Peyer's patch (tissue), 4 donors: ENCODE measurements around the gene BMPER. TPM values are rescaled to one million over a fixed set of nuclear protein-coding genes. Genes with fewer than 3 reads are reported as not detected.
A peak's percentile ranks its signal among the peaks of the same experiment; 100 is the strongest.

Experiments
- DNase-seq, 3 donors: peaks; one replicate each; pipeline ENCODE4 v3.0.0-alpha.2; 2017 to 2019
- H3K27ac ChIP-seq, 4 donors: fragments of 200-600 bp; sonication (generic); one replicate each; pipeline ENCODE4 v1.5.1; 2016 to 2019
- H3K27me3 ChIP-seq, 2 donors: fragments of 200-600 bp; sonication (generic); one replicate each; pipeline ENCODE4 v1.5.1; 2019
- H3K36me3 ChIP-seq, 3 donors: fragments of 200-600 bp; sonication (generic); one replicate each; pipeline ENCODE4 v1.5.1; 2016 to 2019
- H3K4me1 ChIP-seq, 4 donors: fragments of 200-600 bp; sonication (generic); one replicate each; pipeline ENCODE4 v1.5.1; 2016 to 2019
- H3K4me3 ChIP-seq, 4 donors: fragments of 200-600 bp; sonication (generic); 1 replicate in 3 of 4; 2 replicates in 1 of 4; pipeline ENCODE4 v1.5.1; 2016 to 2019; ENCODE audit warnings: mild to moderate bottlenecking in 1 of 4
- H3K9me3 ChIP-seq, 4 donors: fragments of 200-600 bp; sonication (generic); one replicate each; pipeline ENCODE4 v1.5.1; 2016 to 2019; ENCODE audit warnings: mild to moderate bottlenecking in 1 of 4
- POLR2A ChIP-seq, 2 donors: fragments of 450-650 bp; IDR thresholded peaks; one replicate each; pipeline ENCODE4 v1.5.1; 2017; ENCODE audit warnings: antibody characterized with exemption in 2 of 2, mild to moderate bottlenecking in 2 of 2, moderate library complexity in 2 of 2
- total RNA-seq, 4 donors: library from RNA; depleted of rRNA; stranded (reverse); fragments of >200 nt; gene quantifications; one replicate each; pipeline ENCODE4 v1.1.0, GENCODE V29; 2016
- TF ChIP-seq, protein P1 (sequence below), 6 experiments: fragments of 450-650 bp in 4 of 6; fragments of 200-600 bp in 2 of 6; sonication (generic) in 1 of 6; IDR thresholded peaks; one replicate each; pipeline ENCODE4 v1.5.1; 2017 to 2019; ENCODE audit warnings: antibody characterized with exemption in 6 of 6, mild to moderate bottlenecking in 3 of 6, moderate library complexity in 1 of 6

BMPER gene
- total RNA-seq, 4 donors from 2014 or later: 4.0 to 50.3 (median 17.6) TPM

DNA sequence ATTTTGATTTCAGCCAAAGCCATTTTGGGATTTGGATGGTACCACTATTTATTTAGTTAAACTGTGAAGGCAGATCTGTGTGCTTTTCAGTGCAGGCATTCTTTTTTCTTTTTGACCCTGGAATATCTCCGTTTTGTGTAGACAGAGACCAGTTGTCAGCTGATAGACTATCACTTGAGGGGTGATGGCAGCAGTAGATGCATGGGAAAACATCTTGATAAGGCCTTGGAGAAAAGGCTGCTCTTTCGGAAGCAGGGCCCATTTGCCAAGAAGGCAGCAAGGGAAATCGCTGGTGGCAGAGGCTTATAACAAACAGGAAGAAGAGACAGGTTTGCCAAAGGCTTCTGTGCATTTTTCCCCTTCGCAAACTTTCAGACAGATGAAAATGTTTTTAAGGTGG is 2.6 kb upstream of the BMPER start:
- TF ChIP-seq, protein P1, sequence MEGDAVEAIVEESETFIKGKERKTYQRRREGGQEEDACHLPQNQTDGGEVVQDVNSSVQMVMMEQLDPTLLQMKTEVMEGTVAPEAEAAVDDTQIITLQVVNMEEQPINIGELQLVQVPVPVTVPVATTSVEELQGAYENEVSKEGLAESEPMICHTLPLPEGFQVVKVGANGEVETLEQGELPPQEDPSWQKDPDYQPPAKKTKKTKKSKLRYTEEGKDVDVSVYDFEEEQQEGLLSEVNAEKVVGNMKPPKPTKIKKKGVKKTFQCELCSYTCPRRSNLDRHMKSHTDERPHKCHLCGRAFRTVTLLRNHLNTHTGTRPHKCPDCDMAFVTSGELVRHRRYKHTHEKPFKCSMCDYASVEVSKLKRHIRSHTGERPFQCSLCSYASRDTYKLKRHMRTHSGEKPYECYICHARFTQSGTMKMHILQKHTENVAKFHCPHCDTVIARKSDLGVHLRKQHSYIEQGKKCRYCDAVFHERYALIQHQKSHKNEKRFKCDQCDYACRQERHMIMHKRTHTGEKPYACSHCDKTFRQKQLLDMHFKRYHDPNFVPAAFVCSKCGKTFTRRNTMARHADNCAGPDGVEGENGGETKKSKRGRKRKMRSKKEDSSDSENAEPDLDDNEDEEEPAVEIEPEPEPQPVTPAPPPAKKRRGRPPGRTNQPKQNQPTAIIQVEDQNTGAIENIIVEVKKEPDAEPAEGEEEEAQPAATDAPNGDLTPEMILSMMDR (IDR thresholded peaks at IDR 0.05): no peak
- no peak for TF ChIP-seq POLR2A (IDR thresholded peaks at IDR 0.05)
- no peak for DNase-seq
- Histone ChIP-seq H3K4me1 (peaks cover 0 to 14% (median 0%) of the 10 kb centered on the region in 4 donors), H3K27me3 (no peaks in the 10 kb centered on the region), H3K4me3 (no peak overlapping the region), H3K27ac (no peak overlapping the region), H3K9me3 (no peaks in the 10 kb centered on the region), H3K36me3 (no peaks in the 10 kb centered on the region)

DNA sequence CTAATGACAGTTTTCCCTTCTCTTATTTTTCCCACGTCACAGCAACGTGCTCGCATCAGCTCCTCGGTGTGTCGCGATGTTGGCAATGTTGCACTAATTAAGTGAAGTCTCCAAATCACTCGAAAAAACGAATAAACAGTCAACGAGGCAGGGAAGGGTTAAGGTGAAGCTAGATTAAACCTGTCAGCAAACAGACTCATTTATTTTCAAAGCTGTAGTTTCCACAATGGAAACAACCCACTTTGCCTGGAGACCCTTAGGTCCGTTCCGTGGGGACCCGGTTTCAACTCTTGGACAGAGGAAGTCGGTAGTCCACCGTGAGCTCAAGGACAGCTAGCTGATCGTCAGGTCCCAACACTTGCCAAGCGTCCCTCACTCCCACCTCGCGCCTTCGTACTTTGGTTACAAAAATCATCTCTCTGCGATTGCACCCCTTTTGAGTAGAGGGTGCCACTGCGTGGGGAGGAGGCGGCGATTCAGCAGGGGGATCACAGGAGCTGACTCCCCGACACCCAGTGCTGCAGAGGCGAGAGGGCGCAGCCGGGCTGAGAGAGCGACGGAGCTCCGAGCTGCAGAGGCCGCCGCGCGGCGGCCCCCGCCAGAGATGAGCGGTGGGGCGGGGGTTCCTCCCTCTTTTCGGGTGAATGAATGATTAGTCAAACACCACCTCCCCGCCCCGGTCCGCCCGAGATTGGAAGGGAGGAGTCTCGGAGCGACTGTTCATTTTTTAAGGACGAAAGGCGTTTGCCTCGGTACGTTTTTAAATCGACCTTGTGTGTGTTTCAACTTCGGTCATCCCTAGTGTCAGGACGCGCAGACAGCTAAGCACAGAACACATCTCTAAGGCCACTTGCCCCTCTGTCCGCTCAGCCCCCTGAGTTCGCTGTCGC is 1.3 kb upstream of the BMPER start:
- TF ChIP-seq, protein P1 (IDR thresholded peaks at IDR 0.05): no peak
- no peak for TF ChIP-seq POLR2A (IDR thresholded peaks at IDR 0.05)
- peak in 2 of 3 donors; percentile 51 to 56 for DNase-seq
- H3K4me3 ChIP-seq: peak overlapping the region; percentile 30 to 65 (median 50)
- H3K27me3 ChIP-seq: no peaks in the 10 kb centered on the region
- H3K27ac ChIP-seq: peak overlapping the region; percentile 56 to 83 (median 68)
- H3K9me3 ChIP-seq: no peaks in the 10 kb centered on the region
- H3K4me1 ChIP-seq: peaks cover 0 to 14% (median 0%) of the 10 kb centered on the region in 4 donors
- H3K36me3 ChIP-seq: no peaks in the 10 kb centered on the region

DNA sequence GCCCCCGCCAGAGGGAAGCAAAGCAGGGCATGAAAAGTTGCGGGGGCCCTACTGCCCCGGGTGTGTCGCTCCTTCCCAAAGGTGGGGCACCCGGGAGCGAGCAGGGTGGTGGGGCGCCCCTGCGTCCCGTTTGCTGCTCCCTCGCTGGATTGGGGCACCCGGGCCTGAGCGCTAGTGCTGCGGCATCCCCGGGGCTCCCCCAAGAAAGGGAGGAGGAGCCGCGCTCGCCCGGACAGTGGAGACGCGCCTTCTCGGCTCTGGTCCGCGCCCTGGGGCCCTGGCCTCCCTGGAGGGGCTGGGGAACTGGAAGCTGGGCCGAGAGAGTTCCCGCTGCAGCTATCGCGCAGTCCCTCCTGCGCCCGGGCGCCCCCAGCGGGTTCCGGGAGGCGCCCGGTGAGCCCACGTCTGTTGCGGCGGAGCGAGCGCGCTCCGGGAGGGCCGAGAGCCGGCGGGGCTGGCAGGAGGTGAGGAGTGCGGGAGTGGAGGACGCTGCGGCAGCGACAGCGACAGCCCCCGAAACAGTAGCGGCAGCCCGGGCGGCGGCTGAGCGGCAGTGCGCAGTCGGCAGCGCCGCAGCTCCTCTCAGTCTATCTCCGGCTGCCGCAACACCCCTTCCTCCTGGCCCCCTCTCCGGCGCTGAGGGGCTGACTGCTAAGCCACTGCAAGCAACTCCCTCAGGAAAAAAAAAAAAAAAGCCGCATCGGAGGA is 504 bp upstream of the BMPER start:
- DNase-seq: peak in 1 of 3 donors; percentile 56
- no peak for TF ChIP-seq POLR2A (IDR thresholded peaks at IDR 0.05)
- TF ChIP-seq, protein P1 (IDR thresholded peaks at IDR 0.05): no peak
- Histone ChIP-seq H3K27me3 (no peaks in the 10 kb centered on the region), H3K4me3 (peak overlapping the region; percentile 30 to 65 (median 50)), H3K36me3 (no peaks in the 10 kb centered on the region), H3K9me3 (no peaks in the 10 kb centered on the region), H3K27ac (peak overlapping the region; percentile 56 to 83 (median 68)), H3K4me1 (peaks cover 0 to 14% (median 0%) of the 10 kb centered on the region in 4 donors)

DNA sequence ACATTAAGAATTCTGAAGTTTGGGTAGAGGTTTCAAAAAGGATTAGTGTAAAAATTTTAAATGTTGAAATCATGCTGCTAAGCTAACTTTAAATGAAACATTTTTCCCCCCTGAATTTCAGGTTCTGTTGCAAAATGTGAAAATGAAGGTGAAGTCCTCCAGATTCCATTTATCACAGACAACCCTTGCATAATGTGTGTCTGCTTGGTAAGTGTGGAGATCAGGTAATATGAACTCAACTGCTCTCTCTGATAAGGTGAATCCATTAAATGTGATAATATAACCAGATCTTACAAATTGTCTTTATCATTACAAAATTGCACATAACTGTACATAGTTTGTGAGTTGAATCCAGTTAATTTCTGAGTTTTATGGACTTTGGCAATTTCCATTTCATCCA is 1.4 kb downstream of the BMPER start:
- Histone ChIP-seq H3K9me3 (no peaks in the 10 kb centered on the region), H3K27me3 (no peaks in the 10 kb centered on the region), H3K27ac (no peak overlapping the region), H3K4me1 (peaks cover 0 to 14% (median 0%) of the 10 kb centered on the region in 4 donors), H3K36me3 (no peaks in the 10 kb centered on the region), H3K4me3 (peak overlapping the region in 1 of 4 donors; percentile 14)
- no peak for TF ChIP-seq POLR2A (IDR thresholded peaks at IDR 0.05)
- DNase-seq: no peak

DNA sequence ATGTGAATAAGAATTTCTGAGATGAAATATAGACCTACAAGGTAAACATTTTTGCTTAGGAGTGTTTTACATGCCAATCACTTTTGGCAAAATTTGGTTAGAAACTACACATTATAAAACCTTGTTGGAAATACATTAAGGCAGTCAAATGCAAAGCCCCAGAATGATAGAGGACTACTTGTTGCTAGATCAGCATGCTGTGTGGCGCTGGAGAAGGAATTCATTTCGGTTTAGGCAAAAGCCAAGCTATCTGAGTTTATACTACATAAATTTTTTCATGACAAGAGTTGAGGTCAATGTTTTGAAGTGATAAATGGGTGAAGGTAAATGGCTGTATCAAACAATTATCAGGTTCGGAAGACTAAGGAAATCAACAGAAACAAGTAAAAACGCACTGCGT is 2.3 kb downstream of the BMPER start:
- Histone ChIP-seq H3K4me3 (peak overlapping the region in 1 of 4 donors; percentile 14), H3K9me3 (no peaks in the 10 kb centered on the region)
- TF ChIP-seq POLR2A (IDR thresholded peaks at IDR 0.05): no peak
- TF ChIP-seq, protein P1 (IDR thresholded peaks at IDR 0.05): no peak

DNA sequence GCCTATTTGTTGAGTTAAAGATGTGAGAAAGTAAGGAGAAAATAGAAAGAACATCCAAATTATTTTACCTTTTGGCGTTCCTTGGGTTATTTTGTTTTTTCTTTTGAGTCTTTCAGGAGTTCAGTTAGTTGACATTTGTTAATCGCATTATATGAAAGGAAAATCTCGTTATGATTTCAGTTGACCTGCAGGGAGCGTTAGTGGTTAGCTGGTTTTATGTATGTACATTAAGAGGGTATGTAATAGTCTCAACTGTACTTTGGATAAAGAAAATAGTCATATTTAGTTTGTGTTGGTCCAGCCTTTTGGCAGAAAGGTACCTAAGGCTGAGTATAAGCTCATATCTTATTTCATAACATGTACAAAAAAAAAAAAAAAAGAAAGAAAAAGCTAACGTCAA is 4.0 kb downstream of the BMPER start:
- Histone ChIP-seq H3K27ac (no peak overlapping the region), H3K4me1 (peaks cover 0 to 12% (median 0%) of the 10 kb centered on the region in 4 donors), H3K27me3 (no peaks in the 10 kb centered on the region), H3K9me3 (no peaks in the 10 kb centered on the region), H3K36me3 (no peaks in the 10 kb centered on the region), H3K4me3 (no peak overlapping the region)
- no peak for TF ChIP-seq POLR2A (IDR thresholded peaks at IDR 0.05)
- TF ChIP-seq, protein P1 (IDR thresholded peaks at IDR 0.05): no peak
- DNase-seq: no peak

More for the DNA sequence above, 2.3 kb downstream of the BMPER start:
- Histone ChIP-seq H3K27me3 (no peaks in the 10 kb centered on the region), H3K36me3 (no peaks in the 10 kb centered on the region), H3K27ac (peak overlapping the region in 1 of 4 donors; percentile 15), H3K4me1 (peaks cover 0 to 14% (median 0%) of the 10 kb centered on the region in 4 donors)
- no peak for DNase-seq
